ENCODE measurements around the gene MORN3. TPM values are rescaled to one million over a fixed set of nuclear protein-coding genes. Genes with fewer than 3 reads are reported as not detected.

The MORN3 gene
- total and polyA plus RNA-seq, 9 of the 15 experiments (the other 6 are each of a cell fraction or from before 2014, with no cell fraction given) = 0.09 to 0.27 (median 0.20) TPM

GRCh38 chr12:121626087-121626852 is 43.2 kb downstream of the MORN3 start, which contains the start of gene ORAI1 (continued):
- TF ChIP-seq, protein P1, sequence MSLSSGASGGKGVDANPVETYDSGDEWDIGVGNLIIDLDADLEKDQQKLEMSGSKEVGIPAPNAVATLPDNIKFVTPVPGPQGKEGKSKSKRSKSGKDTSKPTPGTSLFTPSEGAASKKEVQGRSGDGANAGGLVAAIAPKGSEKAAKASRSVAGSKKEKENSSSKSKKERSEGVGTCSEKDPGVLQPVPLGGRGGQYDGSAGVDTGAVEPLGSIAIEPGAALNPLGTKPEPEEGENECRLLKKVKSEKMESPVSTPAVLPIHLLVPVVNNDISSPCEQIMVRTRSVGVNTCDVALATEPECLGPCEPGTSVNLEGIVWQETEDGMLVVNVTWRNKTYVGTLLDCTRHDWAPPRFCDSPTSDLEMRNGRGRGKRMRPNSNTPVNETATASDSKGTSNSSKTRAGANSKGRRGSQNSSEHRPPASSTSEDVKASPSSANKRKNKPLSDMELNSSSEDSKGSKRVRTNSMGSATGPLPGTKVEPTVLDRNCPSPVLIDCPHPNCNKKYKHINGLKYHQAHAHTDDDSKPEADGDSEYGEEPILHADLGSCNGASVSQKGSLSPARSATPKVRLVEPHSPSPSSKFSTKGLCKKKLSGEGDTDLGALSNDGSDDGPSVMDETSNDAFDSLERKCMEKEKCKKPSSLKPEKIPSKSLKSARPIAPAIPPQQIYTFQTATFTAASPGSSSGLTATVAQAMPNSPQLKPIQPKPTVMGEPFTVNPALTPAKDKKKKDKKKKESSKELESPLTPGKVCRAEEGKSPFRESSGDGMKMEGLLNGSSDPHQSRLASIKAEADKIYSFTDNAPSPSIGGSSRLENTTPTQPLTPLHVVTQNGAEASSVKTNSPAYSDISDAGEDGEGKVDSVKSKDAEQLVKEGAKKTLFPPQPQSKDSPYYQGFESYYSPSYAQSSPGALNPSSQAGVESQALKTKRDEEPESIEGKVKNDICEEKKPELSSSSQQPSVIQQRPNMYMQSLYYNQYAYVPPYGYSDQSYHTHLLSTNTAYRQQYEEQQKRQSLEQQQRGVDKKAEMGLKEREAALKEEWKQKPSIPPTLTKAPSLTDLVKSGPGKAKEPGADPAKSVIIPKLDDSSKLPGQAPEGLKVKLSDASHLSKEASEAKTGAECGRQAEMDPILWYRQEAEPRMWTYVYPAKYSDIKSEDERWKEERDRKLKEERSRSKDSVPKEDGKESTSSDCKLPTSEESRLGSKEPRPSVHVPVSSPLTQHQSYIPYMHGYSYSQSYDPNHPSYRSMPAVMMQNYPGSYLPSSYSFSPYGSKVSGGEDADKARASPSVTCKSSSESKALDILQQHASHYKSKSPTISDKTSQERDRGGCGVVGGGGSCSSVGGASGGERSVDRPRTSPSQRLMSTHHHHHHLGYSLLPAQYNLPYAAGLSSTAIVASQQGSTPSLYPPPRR (CRISPR knock-in tag; IDR thresholded peaks at IDR 0.05; ENCODE audit: borderline replicate concordance) = no peak
- no peak for TF ChIP-seq RFX1 (IDR thresholded peaks at IDR 0.05)
- TF ChIP-seq CREBBP (IDR thresholded peaks at IDR 0.05; ENCODE audit: low read depth, low read length) = no peak
- peak; percentile 99 for TF ChIP-seq TOE1 (IDR thresholded peaks at IDR 0.05; ENCODE audit: borderline replicate concordance)
- TF ChIP-seq TOE1 (CRISPR knock-in tag; IDR thresholded peaks at IDR 0.05; ENCODE audit: borderline replicate concordance, low read depth) = no peak
- peak; percentile 53; the same call in 1 of the 2 replicates for TF ChIP-seq ZBTB9 (CRISPR knock-in tag; IDR thresholded peaks at IDR 0.05)
- no peak for TF ChIP-seq NFYB (IDR thresholded peaks at IDR 0.05; ENCODE audit: extremely low read depth, insufficient read length)
- peak; percentile 84 for TF ChIP-seq RBFOX2 (IDR thresholded peaks at IDR 0.05; ENCODE audit: low read depth, low read length)
- no peak for TF ChIP-seq FOS (IDR thresholded peaks at IDR 0.05; ENCODE audit: extremely low read depth, insufficient read length)
- peak; percentile 34; the same call in 1 of the 2 replicates for TF ChIP-seq MYNN (IDR thresholded peaks at IDR 0.05)
- TF ChIP-seq MYNN (CRISPR knock-in tag; IDR thresholded peaks at IDR 0.05) = no peak
- TF ChIP-seq, protein P2, sequence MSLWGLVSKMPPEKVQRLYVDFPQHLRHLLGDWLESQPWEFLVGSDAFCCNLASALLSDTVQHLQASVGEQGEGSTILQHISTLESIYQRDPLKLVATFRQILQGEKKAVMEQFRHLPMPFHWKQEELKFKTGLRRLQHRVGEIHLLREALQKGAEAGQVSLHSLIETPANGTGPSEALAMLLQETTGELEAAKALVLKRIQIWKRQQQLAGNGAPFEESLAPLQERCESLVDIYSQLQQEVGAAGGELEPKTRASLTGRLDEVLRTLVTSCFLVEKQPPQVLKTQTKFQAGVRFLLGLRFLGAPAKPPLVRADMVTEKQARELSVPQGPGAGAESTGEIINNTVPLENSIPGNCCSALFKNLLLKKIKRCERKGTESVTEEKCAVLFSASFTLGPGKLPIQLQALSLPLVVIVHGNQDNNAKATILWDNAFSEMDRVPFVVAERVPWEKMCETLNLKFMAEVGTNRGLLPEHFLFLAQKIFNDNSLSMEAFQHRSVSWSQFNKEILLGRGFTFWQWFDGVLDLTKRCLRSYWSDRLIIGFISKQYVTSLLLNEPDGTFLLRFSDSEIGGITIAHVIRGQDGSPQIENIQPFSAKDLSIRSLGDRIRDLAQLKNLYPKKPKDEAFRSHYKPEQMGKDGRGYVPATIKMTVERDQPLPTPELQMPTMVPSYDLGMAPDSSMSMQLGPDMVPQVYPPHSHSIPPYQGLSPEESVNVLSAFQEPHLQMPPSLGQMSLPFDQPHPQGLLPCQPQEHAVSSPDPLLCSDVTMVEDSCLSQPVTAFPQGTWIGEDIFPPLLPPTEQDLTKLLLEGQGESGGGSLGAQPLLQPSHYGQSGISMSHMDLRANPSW (CRISPR knock-in tag; IDR thresholded peaks at IDR 0.05) = no peak
- no peak for TF ChIP-seq ZNF165 (CRISPR knock-in tag; IDR thresholded peaks at IDR 0.05; ENCODE audit: borderline replicate concordance)
- TF ChIP-seq ZNF140 (CRISPR knock-in tag; IDR thresholded peaks at IDR 0.05) = no peak
- no peak for TF ChIP-seq PTBP1 (IDR thresholded peaks at IDR 0.05; ENCODE audit: low read depth, low read length)
- TF ChIP-seq GTF2F1 (IDR thresholded peaks at IDR 0.05; ENCODE audit: low read depth, low read length) = peak; percentile 82; the same call in 1 of the 2 replicates
- TF ChIP-seq FOXA3 (CRISPR knock-in tag; conservative IDR thresholded peaks at IDR 0.05 in 1 of 2, IDR thresholded peaks at IDR 0.05 in 1 of 2) = no peak
- TF ChIP-seq, protein P3, sequence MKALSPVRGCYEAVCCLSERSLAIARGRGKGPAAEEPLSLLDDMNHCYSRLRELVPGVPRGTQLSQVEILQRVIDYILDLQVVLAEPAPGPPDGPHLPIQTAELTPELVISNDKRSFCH (CRISPR knock-in tag; IDR thresholded peaks at IDR 0.05) = no peak
- TF ChIP-seq, protein P3 (tag; IDR thresholded peaks at IDR 0.05) = no peak
